Epithelial cell of proximal tubule (primary cell): ENCODE data around the gene MARK4. TPM values are rescaled to one million over a fixed set of nuclear protein-coding genes. Genes with fewer than 3 reads are reported as not detected.
"Not testable (repeated sequence)": the region's sequence is repeated elsewhere in the genome, so short reads cannot be mapped to it uniquely, and the experiment has no call there.

Experiments
- DNase-seq: peaks from one replicate; pipeline ENCODE4 v3.0.0-alpha.2; 2011; ENCODE audit warnings: low read depth
- H3K4me3 ChIP-seq: 2 replicates; pipeline ENCODE4 v1.5.1; 2011; ENCODE audit warnings: low read depth, mild to moderate bottlenecking, low read length
- total RNA-seq: library from RNA; depleted of rRNA; stranded (reverse); fragments of >200 nt; gene quantifications from 2 replicates; pipeline ENCODE4 v1.2.3, GENCODE V29; 2015
- TF ChIP-seq, protein P1 (sequence below): conservative IDR thresholded peaks from 2 replicates; pipeline ENCODE4 v1.5.1; 2012; ENCODE audit warnings: low read depth, mild to moderate bottlenecking, low read length

The MARK4 gene
- total RNA-seq, 1 donor from 2014 or later: 12.6 TPM

DNA sequence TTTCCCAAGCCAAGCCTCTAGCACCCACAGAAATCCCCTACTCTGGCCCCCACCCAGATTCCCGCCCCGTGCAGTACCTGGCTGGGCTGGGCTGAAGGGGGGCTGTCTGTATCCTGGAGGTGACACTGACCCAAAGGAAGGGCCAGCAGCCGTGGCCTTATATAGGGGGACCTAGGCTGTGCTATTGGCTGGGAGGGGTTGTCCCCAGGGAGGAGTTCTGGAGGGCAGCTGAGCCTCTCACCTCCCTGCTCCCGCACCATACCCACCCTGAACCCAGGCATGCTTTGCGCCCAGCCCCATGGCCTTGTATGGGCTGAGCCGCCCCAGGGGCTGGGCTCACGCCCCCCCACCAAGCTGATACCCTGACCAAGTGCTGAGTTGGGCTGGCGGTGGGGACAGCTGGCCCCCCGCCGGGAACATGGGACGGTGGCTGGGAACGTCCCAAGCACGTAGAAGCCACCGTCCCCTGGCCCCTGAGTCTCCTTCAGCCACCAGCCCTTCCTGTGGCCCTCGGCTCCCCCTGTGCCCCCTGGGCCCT, 71.7 kb downstream of the MARK4 start, which contains the start of gene CKM:
Gene CKM, minus strand, starts transcription at position 132 of the 538 bp plus-strand sequence. CDS start 3,162 bp downstream, outside the sequence.
- H3K4me3 ChIP-seq: peak within 1 kb of the TSS; percentile 37
- TF ChIP-seq, protein P1, sequence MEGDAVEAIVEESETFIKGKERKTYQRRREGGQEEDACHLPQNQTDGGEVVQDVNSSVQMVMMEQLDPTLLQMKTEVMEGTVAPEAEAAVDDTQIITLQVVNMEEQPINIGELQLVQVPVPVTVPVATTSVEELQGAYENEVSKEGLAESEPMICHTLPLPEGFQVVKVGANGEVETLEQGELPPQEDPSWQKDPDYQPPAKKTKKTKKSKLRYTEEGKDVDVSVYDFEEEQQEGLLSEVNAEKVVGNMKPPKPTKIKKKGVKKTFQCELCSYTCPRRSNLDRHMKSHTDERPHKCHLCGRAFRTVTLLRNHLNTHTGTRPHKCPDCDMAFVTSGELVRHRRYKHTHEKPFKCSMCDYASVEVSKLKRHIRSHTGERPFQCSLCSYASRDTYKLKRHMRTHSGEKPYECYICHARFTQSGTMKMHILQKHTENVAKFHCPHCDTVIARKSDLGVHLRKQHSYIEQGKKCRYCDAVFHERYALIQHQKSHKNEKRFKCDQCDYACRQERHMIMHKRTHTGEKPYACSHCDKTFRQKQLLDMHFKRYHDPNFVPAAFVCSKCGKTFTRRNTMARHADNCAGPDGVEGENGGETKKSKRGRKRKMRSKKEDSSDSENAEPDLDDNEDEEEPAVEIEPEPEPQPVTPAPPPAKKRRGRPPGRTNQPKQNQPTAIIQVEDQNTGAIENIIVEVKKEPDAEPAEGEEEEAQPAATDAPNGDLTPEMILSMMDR: no peak

DNA sequence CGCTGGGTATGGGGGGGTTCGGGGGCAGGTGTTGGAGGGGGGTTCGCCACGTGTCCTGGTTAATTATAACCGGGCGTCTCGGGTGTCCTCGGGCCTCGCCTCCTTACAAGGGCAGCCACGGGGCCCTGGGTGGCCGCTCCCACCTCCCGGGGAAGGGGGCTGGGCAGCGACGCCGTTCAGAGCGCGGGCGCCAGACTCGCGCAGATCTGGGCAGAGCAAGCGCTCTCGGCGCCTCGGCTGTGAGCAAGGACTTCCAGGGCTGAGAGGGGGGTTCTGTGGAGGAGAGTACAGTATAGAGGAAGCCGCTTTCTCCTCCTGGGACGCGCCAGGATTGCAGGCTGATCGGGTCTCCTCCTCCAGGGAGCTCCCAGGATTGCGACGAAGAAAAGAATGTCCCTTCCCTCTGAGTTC, 72.6 kb downstream of the MARK4 start:
- TF ChIP-seq, protein P1: no peak
- peak overlapping the region; percentile 37 for H3K4me3 ChIP-seq
- no peak for DNase-seq

More for the DNA sequence above, 71.7 kb downstream of the MARK4 start, which contains the start of gene CKM:
- DNase-seq: no peak

- TF ChIP-seq, protein P1: no peak
- H3K4me3 ChIP-seq: no peak overlapping the region
- no peak for DNase-seq
Measured at GRCh38 chr19:45324349-45324907, 73.4 kb downstream of the MARK4 start.

- no peak for DNase-seq
- TF ChIP-seq, protein P1: no peak
- no peak overlapping the region for H3K4me3 ChIP-seq
Measured at GRCh38 chr19:45327404-45328143, 76.5 kb downstream of the MARK4 start.

- no peak for DNase-seq
- TF ChIP-seq, protein P1: no peak
- H3K4me3 ChIP-seq: no peak overlapping the region
Measured at GRCh38 chr19:45331411-45331810, 80.3 kb downstream of the MARK4 start.

DNA sequence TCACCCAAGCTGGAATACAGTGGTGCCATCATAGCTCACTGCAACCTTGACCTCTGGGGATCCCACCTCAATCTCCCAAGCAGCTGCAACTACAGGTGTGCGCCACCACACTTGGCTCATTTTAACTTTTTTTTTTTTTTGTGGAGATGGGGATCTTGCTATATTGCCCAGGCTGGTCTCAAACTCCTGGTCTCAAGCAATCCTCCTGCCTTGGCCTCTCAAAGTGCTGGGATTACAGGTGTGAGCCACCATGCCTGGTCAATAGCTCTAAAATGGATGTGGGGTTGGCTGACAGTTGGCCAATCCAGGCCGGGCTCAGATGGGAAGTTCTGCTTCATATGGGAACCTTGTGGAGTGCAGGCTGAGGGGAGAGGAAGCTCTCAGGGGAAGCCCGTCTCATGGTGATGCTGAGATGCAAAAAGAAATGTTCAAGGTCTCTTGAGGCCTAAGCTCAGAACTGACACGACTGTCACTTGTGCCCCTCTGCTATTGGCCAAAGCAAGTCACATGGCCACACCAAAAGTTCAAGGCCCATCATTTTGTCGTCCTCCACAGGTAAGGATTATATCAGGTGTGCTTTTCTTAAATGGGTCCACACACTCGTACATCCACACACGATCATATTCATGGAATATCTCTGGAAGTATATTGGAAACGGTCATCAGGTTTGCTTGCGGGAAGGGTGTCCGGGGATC, 82.7 kb downstream of the MARK4 start:
- TF ChIP-seq, protein P1: no peak
- DNase-seq: no peak
- H3K4me3 ChIP-seq: no peak overlapping the region

DNA sequence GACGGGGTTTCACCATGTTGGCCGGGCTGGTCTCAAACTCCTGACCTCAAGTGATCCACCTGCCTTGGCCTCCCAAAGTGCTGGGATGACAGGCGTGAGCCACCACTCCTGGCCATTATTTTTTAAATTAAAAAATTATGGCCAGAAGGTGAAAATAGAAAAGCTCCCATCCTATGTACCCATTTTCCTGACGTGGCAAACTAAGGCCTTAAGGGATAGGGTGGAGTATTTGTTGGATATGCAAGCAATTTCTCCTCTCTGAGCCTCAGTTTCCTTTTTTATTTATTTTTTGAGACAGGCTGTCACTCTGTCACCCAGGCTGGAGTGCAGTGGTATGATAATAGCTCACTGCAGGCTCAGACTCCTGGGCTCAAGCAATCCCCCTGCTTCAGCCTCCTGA, 83.8 kb downstream of the MARK4 start:
- H3K4me3 ChIP-seq, DNase-seq: not testable (repeated sequence)
